Stimulated activated CD4-positive, alpha-beta T cell treated with anti-CD3 and anti-CD28 coated beads, Interleukin-1b, Interleukin-23, amount 100 ng/mL, for 4 hours (primary cell): Measurements from ENCODE around the gene ARHGAP36.

Source experiments
- DNase-seq, 2 donors: peaks; one replicate each; pipeline ENCODE4 v3.0.0-alpha.2; 2020; ENCODE audit warnings: low read depth in 2 of 2

Gene ARHGAP36, protein sequence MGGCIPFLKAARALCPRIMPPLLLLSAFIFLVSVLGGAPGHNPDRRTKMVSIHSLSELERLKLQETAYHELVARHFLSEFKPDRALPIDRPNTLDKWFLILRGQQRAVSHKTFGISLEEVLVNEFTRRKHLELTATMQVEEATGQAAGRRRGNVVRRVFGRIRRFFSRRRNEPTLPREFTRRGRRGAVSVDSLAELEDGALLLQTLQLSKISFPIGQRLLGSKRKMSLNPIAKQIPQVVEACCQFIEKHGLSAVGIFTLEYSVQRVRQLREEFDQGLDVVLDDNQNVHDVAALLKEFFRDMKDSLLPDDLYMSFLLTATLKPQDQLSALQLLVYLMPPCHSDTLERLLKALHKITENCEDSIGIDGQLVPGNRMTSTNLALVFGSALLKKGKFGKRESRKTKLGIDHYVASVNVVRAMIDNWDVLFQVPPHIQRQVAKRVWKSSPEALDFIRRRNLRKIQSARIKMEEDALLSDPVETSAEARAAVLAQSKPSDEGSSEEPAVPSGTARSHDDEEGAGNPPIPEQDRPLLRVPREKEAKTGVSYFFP

DNA sequence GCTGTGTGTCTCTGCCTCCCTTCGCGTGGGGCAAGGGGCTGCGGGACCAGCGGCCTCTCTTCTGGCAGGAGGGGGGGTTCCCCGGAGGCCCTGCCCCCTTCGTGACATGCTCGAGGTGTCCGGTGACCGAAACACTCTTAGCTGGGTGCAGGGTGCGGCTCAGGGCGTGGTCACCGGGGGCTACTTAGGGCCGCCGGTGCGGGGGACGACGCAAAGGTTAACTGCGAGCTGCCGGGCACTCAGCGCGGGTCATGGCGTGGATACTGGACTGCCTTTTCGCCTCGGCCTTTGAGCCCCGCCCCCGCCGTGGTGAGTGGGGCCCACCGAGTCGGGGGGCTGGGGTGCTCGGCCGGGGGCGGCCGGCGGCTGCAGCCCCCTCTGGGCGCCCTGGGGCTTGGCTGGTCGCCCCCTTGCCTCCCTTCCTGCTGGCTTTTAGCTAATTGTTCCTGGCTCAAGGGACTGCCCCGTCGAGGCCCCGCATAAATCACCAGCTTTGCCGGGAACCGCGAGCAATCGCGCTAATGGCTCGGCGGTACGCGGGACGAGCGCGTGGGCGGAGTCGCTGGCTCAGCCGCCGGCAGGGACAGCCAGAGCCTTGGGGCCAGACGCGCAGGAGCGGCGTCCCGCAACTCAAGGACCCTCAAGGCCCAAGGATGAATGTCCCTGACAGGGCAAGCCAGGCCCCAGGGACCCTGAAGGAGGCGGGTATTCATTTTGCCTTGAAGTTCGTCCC, at the start of gene ARHGAP36:
Gene ARHGAP36 (plus strand): TSS at position 211 of the 733 bp plus-strand sequence. CDS start 23,320 bp downstream, outside the sequence.
- DNase-seq, result no peak

DNA sequence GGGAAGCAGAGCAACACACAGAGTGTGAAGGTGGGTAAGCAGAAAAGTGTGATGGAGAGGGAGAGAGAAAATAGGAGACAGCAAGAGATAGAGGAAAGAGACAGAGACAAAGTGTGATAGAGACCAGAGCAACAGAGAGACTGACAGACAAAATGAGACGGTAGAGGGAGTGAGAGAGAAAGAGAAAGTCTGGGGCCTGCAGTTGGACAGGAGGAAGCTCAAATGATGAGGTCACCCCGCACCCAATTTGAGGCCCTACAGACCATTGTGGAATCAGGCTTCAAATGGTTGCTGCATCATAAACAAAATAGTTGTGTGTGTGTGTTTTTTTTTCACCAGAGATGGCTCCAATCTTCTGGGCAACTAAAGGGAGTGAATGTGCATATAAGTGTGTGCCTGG, 48.0 kb upstream of the ARHGAP36 start:
- DNase-seq, result no peak

DNA sequence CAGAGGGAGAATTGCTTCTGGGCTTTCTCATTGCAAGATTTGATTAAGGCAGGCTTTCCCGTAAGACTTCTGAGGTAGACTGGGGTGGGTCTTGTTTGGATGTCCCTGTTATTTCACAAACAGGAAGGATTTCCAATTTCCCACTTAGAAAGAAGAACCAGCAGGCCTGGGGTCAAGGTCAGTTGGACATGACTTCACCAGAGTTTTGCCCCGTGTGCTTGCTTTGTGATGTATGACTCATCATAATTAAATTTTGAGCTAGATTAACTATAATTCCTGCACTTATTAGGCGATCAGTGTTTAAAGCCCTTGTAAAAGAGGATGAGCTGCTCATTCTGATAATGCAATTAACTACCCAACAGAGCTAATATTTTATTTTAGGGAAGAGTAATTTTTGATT, 32.8 kb upstream of the ARHGAP36 start:
- DNase-seq, result no peak

DNA sequence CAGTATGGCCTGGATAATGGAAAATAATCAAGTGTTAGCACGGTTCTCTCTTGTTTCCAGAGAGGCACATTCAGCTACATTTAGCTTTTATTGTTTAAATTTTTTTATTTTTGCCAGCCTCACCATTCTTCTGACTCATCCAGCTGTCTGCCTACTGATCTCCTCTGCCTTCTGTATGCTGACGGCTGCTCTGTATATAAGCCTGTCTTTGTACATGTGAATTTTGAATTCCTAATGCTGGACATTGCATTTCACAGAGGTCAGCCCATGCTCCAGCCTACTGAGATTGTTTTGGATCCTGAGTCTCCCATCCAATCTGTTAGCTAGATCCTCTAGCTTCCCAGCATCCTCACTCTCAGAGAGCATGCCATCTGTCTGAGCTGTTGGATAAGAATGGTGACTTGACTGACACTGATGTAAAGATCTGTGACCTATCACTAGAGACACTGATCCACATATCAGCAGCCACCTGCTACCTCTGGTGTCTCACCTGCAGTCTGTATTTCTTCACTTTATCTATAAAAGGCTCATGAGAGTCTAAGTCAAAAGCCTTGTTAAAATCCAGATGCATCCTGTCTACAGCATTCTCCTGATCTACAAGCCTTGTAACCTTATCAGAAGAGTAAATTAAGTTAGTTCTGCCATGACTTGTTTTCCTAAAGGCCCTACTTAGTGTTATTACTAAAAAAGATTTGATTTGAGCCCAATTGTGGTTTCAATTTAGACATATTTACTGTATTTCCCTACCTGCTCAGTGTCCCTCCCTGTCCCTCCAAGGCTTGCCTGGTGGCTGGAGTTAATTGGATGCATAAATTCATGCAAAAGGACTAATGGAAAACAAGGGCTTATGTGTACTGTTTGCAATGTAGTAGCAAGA, 25.6 kb upstream of the ARHGAP36 start:
- no peak for DNase-seq

DNA sequence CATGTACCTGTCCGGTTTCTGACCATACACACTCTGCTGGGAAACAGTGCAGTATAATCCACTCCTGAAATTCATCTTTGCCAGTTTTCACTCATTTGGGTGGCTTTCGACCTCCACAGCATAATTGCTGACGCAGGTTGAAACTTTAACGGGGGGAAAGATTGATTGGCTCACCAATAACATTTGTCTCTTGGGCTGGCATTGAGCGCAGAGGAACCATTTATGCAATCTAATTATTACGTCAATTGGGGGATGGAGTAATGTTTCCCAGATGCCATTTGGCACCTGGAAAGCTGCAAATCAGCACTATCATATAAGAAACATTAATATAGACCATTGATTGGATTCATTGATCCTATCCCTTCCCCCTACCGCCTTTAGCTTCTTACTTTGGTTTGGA, 24.1 kb upstream of the ARHGAP36 start:
- DNase-seq, result no peak

DNA sequence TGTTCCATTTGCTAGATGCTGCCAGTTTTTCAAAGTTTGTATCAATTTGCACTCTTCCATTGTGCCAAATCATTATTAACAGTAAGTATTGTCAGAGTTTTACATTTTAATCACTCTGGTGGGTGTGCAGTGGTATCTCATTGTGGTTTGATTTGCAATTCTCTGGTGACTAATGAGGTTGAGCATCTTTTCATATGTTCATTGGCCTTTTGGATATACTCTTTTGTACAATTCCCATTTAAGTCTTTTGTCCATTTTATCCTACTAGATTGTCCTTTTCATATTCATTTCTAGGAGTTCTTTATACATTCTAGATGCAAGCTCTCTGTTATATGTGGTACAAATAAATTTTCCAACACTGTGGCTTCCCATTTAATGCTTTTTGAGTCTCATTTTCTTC, 17.4 kb upstream of the ARHGAP36 start:
- no peak for DNase-seq

DNA sequence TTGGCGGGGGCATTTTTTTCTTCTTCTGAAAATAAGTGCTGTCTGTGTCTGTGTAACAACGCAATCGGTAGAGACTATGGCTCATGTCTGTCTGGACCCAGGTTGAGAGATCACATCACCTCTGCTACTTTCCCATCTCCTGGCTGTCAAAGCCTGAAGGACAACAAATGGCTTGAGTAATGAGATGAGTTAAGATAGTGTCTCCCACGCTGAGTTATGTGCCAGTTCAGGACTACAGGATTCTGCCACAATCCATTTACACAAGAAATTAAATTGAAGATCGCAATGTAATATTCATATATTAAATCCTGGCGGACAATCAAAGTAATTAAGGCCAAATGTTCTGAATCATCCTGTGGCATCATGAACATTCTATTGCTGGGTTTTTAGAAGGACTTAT, 16.5 kb upstream of the ARHGAP36 start:
- no peak for DNase-seq

DNA sequence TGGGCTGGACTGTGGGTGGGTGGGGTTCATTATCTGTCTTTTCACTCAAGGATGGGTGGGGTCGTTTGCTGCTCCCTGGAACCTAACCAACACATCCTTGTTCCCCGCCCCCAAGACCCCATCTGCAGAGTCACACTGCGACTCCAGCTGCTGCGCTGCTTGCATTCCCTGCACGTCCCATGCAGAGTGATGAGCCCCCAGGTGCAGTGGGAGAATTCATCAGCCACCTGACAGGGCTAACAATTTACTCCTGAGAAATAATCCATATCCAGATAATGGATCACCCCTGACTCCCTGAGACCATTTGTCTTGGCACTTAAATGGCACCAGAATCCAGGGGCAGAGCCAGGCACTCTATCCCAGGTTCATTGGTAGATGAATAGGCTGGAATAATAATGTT, 12.4 kb upstream of the ARHGAP36 start:
- no peak for DNase-seq

DNA sequence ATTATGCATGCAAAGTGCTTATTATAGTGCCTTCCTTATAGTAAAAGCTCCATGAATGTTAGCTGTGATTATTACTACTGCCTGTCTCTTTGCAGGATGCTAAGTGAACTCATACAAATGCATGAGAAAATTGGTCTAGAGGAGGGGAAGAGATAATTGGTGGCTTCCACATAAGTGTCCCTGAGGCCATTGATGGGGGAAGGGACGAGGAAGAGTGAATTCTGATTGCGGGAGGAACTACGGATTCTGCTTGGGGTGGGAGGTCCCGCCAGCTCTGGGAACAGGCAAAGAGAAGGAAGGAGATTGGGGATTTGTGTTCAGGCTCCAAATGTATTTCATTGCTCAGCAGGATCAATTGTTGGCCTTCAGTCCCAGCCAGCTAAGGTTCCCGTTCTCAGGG, 11.6 kb upstream of the ARHGAP36 start:
- DNase-seq, result no peak

DNA sequence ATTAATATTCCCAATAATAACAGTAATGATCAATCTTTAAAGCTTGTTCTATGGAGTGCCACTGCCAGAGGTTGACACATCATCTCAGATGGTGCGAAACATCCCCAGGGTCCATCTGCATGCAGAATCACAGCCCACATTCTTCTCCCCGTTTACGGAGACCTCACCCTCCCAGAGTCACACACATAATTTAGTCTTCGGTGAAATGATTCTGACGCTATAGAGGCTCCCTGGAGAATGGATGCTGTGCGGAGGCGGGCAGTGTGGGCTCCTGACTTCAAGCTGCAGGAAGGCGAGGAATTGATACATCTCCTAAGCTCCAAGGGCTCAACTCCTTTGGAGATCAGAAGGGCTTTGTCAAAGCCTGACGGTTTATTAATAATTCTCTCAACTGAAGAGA, 11.0 kb upstream of the ARHGAP36 start:
- DNase-seq, result no peak

DNA sequence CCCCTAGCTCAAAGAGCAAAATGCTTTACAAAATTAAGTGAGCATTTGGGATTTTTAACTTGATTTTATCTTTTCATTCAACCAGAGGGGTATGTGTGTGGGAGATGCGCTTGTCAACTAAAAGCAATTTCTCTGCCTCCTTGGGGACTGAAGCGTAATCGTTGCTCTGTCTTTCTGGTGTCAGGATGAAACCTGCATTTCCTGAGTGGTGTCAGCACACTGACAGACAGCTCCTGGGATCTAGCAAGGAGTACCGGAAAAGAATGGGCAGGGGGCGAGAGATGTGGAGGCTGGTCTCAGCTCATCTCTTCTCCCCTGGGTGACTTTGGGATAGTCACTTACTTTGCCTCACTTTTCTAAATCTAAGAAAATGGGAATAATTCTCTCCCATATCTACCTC, 5.1 kb upstream of the ARHGAP36 start:
- DNase-seq, result no peak

DNA sequence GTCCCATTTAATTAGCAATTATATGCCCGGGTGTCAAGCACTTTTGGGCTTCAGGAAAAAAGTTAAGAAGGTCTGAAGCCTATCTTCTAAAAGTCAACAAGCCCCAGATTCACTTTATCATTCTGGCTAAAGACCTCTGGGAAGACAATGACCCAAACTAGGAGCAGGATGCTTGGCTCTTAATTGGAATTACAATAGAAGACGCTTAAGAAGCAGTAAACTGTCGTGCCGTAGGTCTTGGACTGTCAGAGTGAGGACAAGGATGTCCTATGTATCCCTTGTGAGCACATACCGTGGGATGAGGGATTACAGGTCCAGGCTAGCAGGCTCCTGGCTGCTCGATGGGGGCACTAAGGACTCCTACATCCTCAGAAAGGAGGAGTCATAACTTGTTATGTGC, 3.2 kb upstream of the ARHGAP36 start:
- no peak for DNase-seq

DNA sequence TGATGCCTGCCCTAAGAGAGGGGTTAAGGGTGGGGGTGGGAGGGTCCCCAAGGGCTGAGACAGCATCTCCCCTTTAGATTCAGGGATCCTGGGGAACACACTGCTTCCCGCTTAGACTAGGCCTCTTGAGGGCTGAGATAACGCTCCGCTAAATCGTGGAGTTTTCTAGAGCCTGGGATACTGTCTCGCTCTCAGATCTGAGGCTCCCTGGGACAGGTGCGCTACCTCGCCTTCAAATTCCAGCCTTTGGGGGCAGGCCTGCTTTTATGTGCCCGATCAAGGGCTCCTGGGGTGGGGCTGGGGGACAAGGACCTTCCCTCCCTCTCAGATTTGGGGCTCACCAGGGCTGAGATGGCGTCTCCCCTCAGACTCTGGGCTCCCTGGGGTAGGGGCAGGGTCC, 440 bp upstream of the ARHGAP36 start:
- no peak for DNase-seq

DNA sequence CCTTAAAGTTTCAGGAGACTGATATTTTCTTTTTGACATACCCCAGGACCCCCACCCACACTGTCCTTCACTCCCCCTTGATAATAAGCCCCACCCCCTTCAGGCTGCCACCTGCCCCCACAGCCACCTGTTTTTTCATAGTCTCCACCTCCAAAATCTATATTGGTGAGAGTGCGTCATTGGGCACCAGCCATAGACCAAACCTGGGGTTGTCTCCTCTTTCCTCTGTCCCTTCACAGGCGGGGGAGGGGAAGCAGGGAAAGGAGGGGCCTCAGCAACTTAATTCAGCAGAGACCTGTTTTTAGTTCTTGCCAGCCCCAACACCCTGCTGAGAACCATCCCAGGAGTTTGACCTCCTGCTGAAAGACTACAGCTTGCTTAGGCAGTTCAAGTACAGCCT, 1.1 kb downstream of the ARHGAP36 start:
- DNase-seq, result no peak

DNA sequence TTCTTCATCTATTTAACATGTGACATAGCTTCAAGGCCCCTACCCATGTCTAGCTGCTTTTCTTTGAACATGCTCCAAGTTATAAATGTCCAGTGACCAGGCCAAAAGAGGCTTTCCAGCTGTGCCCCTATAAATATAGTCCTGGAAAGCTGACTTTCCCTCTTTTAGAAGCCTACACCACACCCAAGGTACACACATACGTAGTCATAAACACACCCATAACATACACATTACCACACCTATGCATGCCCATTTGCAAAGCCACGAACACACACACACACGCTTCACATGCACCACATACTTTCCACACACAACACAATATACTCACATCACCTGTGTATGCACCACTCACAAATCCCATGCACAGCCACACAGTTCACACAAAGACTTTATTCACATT, 2.0 kb downstream of the ARHGAP36 start:
- no peak for DNase-seq

DNA sequence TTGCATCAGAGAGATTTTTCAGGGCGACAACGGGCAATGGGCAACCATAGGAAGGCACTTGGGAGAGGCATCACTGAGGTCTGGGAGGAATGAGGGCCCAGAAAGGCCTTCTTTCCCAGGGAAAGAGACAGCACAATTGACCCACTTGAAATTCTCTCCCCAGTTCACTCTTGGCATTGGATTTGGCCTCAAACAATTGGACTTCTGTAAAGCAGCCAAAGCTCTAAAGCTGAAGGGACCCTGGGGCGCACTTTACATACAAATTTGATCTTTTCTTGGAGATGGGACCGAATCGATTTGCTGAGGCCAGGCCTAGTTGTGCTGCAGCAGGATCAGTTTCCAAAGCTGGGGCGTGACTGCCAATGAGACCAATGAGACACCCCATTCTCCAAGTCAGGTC, 3.2 kb downstream of the ARHGAP36 start:
- no peak for DNase-seq

DNA sequence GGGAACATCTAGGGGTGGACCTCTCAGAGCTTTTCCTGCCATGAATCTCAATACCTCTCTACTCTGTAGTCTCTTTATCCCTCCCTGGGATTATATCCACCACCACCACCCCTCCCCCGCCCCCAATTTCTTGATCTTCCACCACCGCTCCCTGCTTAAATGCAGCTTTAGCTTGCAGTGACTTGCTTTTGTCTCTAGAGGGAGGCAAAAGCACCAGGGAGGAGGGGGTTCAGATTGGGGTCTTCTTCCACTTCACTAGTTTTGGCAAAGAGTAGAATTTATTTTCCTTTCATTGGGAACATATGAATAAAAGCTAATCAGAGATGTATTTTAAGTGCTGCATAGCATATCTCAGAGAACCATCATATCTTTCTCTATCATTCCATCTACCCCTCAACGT, 5.5 kb downstream of the ARHGAP36 start:
- DNase-seq, result no peak

DNA sequence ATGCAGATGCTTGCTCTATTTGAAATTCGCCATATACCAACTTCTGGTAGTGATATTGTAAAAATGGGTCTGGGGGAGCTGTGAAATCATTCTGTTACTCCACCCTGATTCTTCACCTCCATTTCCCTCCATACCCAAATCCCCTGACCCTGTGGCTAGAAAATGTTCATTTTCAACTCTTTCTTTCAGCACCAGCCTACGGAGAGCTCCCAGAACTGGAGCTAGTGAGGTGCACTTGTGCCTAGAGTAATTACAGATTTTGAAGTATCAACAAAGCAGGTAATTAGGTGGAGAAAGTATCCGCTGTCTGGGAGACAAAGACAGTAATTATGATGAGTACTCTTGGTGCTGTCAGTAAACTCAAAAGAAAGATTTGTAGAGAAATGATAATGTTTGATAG, 8.1 kb downstream of the ARHGAP36 start:
- no peak for DNase-seq

DNA sequence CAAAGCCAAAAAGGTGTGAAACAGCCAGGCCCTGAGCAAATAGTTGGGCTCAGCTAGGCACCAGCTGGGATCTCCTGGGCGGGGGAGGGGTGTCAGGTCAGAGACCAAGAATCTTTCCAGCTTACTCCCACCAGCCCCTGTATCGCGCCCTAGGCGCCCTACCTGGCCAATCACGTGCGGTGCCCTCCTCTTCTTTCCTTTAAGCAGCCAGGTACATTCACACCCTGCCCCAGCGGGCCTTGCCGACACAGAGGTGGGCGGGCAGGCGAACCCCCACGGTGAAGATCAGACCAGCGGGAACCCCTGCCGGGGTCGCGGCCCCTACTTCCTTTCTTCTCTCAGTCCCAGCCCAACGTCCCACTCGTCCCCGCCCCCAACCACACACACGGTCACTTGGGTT, 9.1 kb downstream of the ARHGAP36 start:
- DNase-seq, result no peak

DNA sequence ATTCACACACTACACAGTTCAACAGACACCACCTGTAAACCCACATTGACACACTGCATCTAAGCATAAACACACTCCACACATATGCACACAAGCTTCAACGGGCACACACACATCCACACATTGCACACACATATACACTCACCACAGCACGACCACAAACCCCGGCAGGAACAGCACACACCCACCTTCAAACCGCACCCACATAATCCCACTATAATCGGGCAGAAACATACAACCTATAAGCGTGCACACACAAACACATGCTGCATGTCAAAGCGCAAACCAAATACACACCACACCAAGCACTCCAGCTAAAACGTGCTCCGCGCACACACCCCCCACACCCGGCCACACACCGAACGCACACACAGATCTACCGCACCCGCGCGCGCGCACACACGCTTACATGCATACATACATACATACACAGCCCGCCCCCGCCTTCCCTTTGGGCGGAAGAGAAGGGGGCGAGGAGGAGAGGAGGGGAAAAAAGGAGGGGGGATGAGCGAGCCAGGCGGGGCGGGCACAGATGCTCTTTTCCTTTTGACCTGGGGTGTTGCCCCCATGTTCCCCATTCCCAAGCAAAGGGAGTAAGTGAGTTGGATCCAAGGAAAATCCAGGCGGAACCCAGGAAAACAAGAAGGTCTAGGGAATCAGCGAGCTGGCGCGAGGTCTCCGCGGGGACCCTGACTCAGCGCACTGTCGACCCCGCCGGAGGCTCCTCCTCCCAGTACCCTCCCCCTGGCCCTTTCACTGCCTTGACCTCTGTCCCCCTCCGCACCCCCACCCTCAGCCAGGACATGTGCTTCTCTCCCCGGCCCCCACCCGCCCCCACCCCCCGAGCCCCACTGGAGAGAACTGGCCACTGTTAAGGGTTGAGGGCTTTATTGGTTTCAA, 9.9 kb downstream of the ARHGAP36 start:
- no peak for DNase-seq
